Measurements from ENCODE around the gene PPA1. TPM values are rescaled to one million over a fixed set of nuclear protein-coding genes. Genes with fewer than 3 reads are reported as not detected.

PPA1 gene
- total and polyA plus RNA-seq, 12 donors = 47.1 to 139 (median 69.9) TPM

DNA sequence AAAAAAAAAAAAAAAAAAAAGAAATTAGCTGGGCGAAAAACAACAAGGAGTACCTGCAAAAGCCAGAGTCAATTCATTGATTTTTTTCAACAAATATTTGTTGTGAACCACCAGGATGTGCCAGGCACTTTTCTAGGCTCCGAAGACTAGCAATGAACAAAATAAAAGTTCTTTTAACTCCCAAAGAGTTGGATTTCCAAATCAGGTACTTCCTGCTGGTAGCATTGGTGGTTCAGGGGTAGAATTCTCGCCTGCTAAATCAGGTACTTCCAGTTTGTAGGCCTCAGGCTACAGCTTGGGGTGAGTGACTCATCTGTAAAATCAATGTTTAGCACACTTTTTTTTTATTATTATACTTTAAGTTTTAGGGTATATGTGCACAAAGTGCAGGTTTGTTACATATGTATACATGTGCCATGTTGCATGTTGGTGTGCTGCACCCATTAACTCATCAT lies 10.9 kb downstream of the PPA1 start:
- WGBS, 2 donors = 92 to 99% methylated on average over 3 of the region's 3 CpGs
- TF ChIP-seq CTCF (IDR thresholded peaks at IDR 0.05) = no peak

GRCh38 chr10:70221030-70221429 lies 12.2 kb downstream of the PPA1 start:
- Histone ChIP-seq H3K27ac (peak overlapping the region in 3 of 10 donors; percentile 29 to 46 (median 30)), H3K4me1 (peaks cover 0 to 18% (median 9%) of the 10 kb centered on the region in 9 donors), H3K27me3 (no peaks in the 10 kb centered on the region), H3K4me3 (peak overlapping the region in 1 of 10 donors; percentile 0), H3K36me3 (peaks cover 0 to 33% (median 0%) of the 10 kb centered on the region in 9 donors), H3K9me3 (no peaks in the 10 kb centered on the region)
- TF ChIP-seq CTCF (IDR thresholded peaks at IDR 0.05) = no peak
- intact Hi-C loops (cut with DNase I) = loop anchor here in 7 of 10 donors (1.0 to 10.0 kb wide), 5 partner anchors 54 to 654 kb away; no protein-coding TSS in a partner anchor
- 27 to 39% methylated on average over 1 of the region's 1 CpG for WGBS, 2 donors
- DNase-seq (no peak), ATAC-seq (no peak)

More for the DNA sequence above, 10.9 kb downstream of the PPA1 start:
- no peak overlapping the region for H3K4me3 ChIP-seq
- no peaks in the 10 kb centered on the region for H3K9me3 ChIP-seq
- peak overlapping the region in 1 of 10 donors; percentile 30 for H3K27ac ChIP-seq
- H3K36me3 ChIP-seq = peaks cover 0 to 30% (median 0%) of the 10 kb centered on the region in 9 donors
- no peak for DNase-seq
- H3K4me1 ChIP-seq = peaks cover 0 to 18% (median 12%) of the 10 kb centered on the region in 9 donors
- intact Hi-C loops (cut with DNase I) = loop anchor here in 5 of 10 donors (2.0 to 10.0 kb wide), 5 partner anchors 52 to 652 kb away; no protein-coding TSS in a partner anchor
- ATAC-seq = no peak
- no peaks in the 10 kb centered on the region for H3K27me3 ChIP-seq

GRCh38 chr10:70212879-70213278 lies 20.4 kb downstream of the PPA1 start:
- intact Hi-C loops (cut with DNase I) = no loop called here
- Histone ChIP-seq H3K4me1 (no peaks in the 10 kb centered on the region), H3K27ac (no peak overlapping the region), H3K9me3 (no peaks in the 10 kb centered on the region), H3K27me3 (no peaks in the 10 kb centered on the region), H3K36me3 (peaks cover 0 to 100% (median 25%) of the 10 kb centered on the region in 9 donors), H3K4me3 (no peak overlapping the region)
- WGBS, 2 donors = 98 to 100% methylated on average over 1 of the region's 1 CpG
- ATAC-seq (no peak), DNase-seq (no peak)
- TF ChIP-seq CTCF (IDR thresholded peaks at IDR 0.05) = no peak

DNA sequence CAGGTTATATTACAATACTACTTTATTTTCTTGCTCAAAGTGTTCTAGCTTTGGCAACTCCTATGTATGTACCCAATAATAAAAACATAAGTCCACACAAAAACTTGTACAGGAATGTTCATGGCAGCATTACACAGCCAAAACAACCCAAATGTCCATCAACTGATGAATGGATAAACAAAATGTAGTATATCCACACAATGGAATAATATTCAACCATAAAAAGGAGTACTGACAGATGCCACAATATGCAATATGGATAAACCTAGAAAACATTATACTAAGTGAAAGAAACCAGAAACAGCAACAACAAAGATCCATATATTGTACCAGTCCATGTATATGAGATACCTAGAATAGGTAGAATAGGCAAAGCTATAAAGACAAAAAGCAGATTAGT lies 21.0 kb downstream of the PPA1 start:
- H3K36me3 ChIP-seq = peaks cover 0 to 100% (median 28%) of the 10 kb centered on the region in 9 donors
- no peak for ATAC-seq
- no peak for TF ChIP-seq CTCF (IDR thresholded peaks at IDR 0.05)

More for the DNA sequence above, 21.0 kb downstream of the PPA1 start:
- Histone ChIP-seq H3K9me3 (no peaks in the 10 kb centered on the region), H3K4me3 (no peak overlapping the region), H3K27ac (no peak overlapping the region), H3K27me3 (no peaks in the 10 kb centered on the region), H3K4me1 (no peaks in the 10 kb centered on the region)
- DNase-seq = no peak
- intact Hi-C loops (cut with DNase I) = no loop called here

All from heart right ventricle (tissue), 16 donors.